22Rv1 (cell line): Measurements from ENCODE around the gene SETD2.

ENCODE experiments used
- CTCF ChIP-seq: fragments of 450-650 bp; IDR thresholded peaks from 2 replicates; pipeline ENCODE4 v1.5.1; 2017; ENCODE audit warnings: mild to moderate bottlenecking
- ZFX ChIP-seq: fragments of 450-650 bp; IDR thresholded peaks from 2 replicates; pipeline ENCODE4 v1.6.1; 2017; ENCODE audit warnings: antibody characterized with exemption, borderline replicate concordance

GRCh38 chr3:47016086-47016933 lies 147.6 kb downstream of the SETD2 start:
- no peak for TF ChIP-seq CTCF
- TF ChIP-seq ZFX = no peak
